WI38 (cell line): ENCODE measurements around the gene ABHD8.

Experiments used
- H3K4me3 ChIP-seq: 2 replicates; pipeline ENCODE4 v1.5.1; 2011; ENCODE audit warnings: low read depth, mild to moderate bottlenecking, control low read depth, low read length
- CTCF ChIP-seq: IDR thresholded peaks from 2 replicates; pipeline ENCODE4 v1.5.1; 2012; ENCODE audit warnings: low read depth, mild to moderate bottlenecking, control low read depth, low read length

Gene ABHD8

GRCh38 chr19:17307876-17308377, 4.7 kb upstream of the ABHD8 start:
- no peak overlapping the region for H3K4me3 ChIP-seq
- TF ChIP-seq CTCF, result no peak

GRCh38 chr19:17306285-17306714, 3.1 kb upstream of the ABHD8 start:
- no peak for TF ChIP-seq CTCF
- H3K4me3 ChIP-seq, result peak overlapping the region; percentile 82

GRCh38 chr19:17305517-17306284, 2.5 kb upstream of the ABHD8 start, which contains the start of gene MRPL34:
MRPL34 (plus strand) TSS chr19:17305872; CDS start chr19:17305893, 21 bp downstream.
- peak within 1 kb of the TSS; percentile 82 for H3K4me3 ChIP-seq
- peak; percentile 56 for TF ChIP-seq CTCF

GRCh38 chr19:17305216-17305516, 1.9 kb upstream of the ABHD8 start:
- TF ChIP-seq CTCF, result no peak
- H3K4me3 ChIP-seq, result peak overlapping the region; percentile 82

GRCh38 chr19:17304386-17305215, 1.4 kb upstream of the ABHD8 start:
- no peak for TF ChIP-seq CTCF
- no peak overlapping the region for H3K4me3 ChIP-seq

GRCh38 chr19:17303940-17304267, 679 bp upstream of the ABHD8 start:
- no peak overlapping the region for H3K4me3 ChIP-seq
- TF ChIP-seq CTCF, result no peak
